ENCODE measurements around the gene TMEM17. TPM values are rescaled to one million over a fixed set of nuclear protein-coding genes. Genes with fewer than 3 reads are reported as not detected.

The TMEM17 gene
- total and polyA plus RNA-seq, 2 of the 13 experiments (the other 11 are each of a cell fraction or from before 2014, with no cell fraction given): 0.22 to 0.50 TPM

GRCh38 chr2:62461707-62462106, 44.3 kb downstream of the TMEM17 start (continued):
- TF ChIP-seq KIAA2018 (CRISPR knock-in tag; IDR thresholded peaks at IDR 0.05; ENCODE audit: borderline replicate concordance) (no peak), HNRNPL (IDR thresholded peaks at IDR 0.05; ENCODE audit: low read depth, low read length) (0 out of 2 replicates have a peak, but pooled peaks have one; percentile 67), ZNF556 (CRISPR knock-in tag; IDR thresholded peaks at IDR 0.05; ENCODE audit: borderline replicate concordance) (0 out of 2 replicates have a peak, but pooled peaks have one; percentile 6), GATA4 (IDR thresholded peaks at IDR 0.05; ENCODE audit: borderline replicate concordance, low read depth) (no peak), NR0B2 (CRISPR knock-in tag; IDR thresholded peaks at IDR 0.05) (0 out of 2 replicates have a peak, but pooled peaks have one; percentile 7), FOSL2 (CRISPR knock-in tag; IDR thresholded peaks at IDR 0.05) (peak; percentile 26; the same call in 1 of the 2 replicates), ZMAT3 (CRISPR knock-in tag; conservative IDR thresholded peaks at IDR 0.05) (peak; percentile 46; the same call in 1 of the 2 replicates), ZNF792 (CRISPR knock-in tag; IDR thresholded peaks at IDR 0.05) (no peak), ADNP (CRISPR knock-in tag; IDR thresholded peaks at IDR 0.05) (no peak), ZNF773 (CRISPR knock-in tag; IDR thresholded peaks at IDR 0.05; ENCODE audit: borderline replicate concordance) (no peak), TFAP4 (IDR thresholded peaks at IDR 0.05; ENCODE audit: borderline replicate concordance, low read depth) (no peak), TMF1 (CRISPR knock-in tag; IDR thresholded peaks at IDR 0.05; ENCODE audit: low read depth) (0 out of 2 replicates have a peak, but pooled peaks have one; percentile 28), EEA1 (CRISPR knock-in tag; IDR thresholded peaks at IDR 0.05; ENCODE audit: borderline replicate concordance) (0 out of 2 replicates have a peak, but pooled peaks have one; percentile 46)
